ENCODE results near the gene CRYBA2. TPM values are rescaled to one million over a fixed set of nuclear protein-coding genes. Genes with fewer than 3 reads are reported as not detected.

The CRYBA2 gene
- total and polyA plus RNA-seq, 9 of the 15 experiments (the other 6 are each of a cell fraction or from before 2014, with no cell fraction given) = 0.11 to 1.8 (median 0.62) TPM; not detected in 5

GRCh38 chr2:218979846-218980734, 13.1 kb downstream of the CRYBA2 start (continued):
- TF ChIP-seq CREB1 (IDR thresholded peaks at IDR 0.05) = no peak
- TF ChIP-seq CREB1 (CRISPR knock-in tag; IDR thresholded peaks at IDR 0.05) = peak; percentile 34; the same call in 1 of the 2 replicates
- peak; percentile 56; the same call in 1 of the 2 replicates for TF ChIP-seq GABPB1 (CRISPR knock-in tag; IDR thresholded peaks at IDR 0.05)
- peak; percentile 81; the same call in 1 of the 2 replicates for TF ChIP-seq XRCC5 (IDR thresholded peaks at IDR 0.05; ENCODE audit: low read depth, low read length)
- peak; percentile 52 for TF ChIP-seq SMC3 (conservative IDR thresholded peaks at IDR 0.05; ENCODE audit: insufficient read depth, low read depth, low read length)
- TF ChIP-seq POLR2H (tag; IDR thresholded peaks at IDR 0.05; ENCODE audit: low read depth) = no peak
- TF ChIP-seq MBD2 (IDR thresholded peaks at IDR 0.05; ENCODE audit: borderline replicate concordance, low read depth) = no peak
- peak; percentile 40 for TF ChIP-seq DEAF1 (CRISPR knock-in tag; IDR thresholded peaks at IDR 0.05)
- TF ChIP-seq VEZF1 (CRISPR knock-in tag; IDR thresholded peaks at IDR 0.05) = peak; percentile 41
- peak; percentile 70; the same call in 1 of the 2 replicates for TF ChIP-seq REST (IDR thresholded peaks at IDR 0.05; ENCODE audit: borderline replicate concordance)
- TF ChIP-seq REST (CRISPR knock-in tag; IDR thresholded peaks at IDR 0.05; ENCODE audit: low read depth) = 0 out of 2 replicates have a peak, but pooled peaks have one; percentile 46
- no peak for TF ChIP-seq ZNF589 (CRISPR knock-in tag; IDR thresholded peaks at IDR 0.05; ENCODE audit: low read depth)
- TF ChIP-seq ZNF124 (CRISPR knock-in tag; IDR thresholded peaks at IDR 0.05) = no peak
- TF ChIP-seq ZNF740 (CRISPR knock-in tag; IDR thresholded peaks at IDR 0.05) = no peak
- no peak for TF ChIP-seq ZNF740 (tag; IDR thresholded peaks at IDR 0.05)

Measured in K562 (cell line).